Measurements from ENCODE around the gene SLC25A45.
A peak's percentile ranks its signal among the peaks of the same experiment; 100 is the strongest.
"Not testable (repeated sequence)": the region's sequence is repeated elsewhere in the genome, so short reads cannot be mapped to it uniquely, and the experiment has no call there.

Gene SLC25A45

GRCh38 chr11:65362966-65363365, 19.5 kb downstream of the SLC25A45 start:
- DNase-seq (ENCODE audit: low spot score): no peak

GRCh38 chr11:65362320-65362931, 20.0 kb downstream of the SLC25A45 start:
- no peak for DNase-seq (ENCODE audit: low spot score)

GRCh38 chr11:65357856-65358356, 24.5 kb downstream of the SLC25A45 start:
- no peak for DNase-seq (ENCODE audit: low spot score)

GRCh38 chr11:65356394-65356972, 26.0 kb downstream of the SLC25A45 start:
- no peak for DNase-seq (ENCODE audit: low spot score)

DNA sequence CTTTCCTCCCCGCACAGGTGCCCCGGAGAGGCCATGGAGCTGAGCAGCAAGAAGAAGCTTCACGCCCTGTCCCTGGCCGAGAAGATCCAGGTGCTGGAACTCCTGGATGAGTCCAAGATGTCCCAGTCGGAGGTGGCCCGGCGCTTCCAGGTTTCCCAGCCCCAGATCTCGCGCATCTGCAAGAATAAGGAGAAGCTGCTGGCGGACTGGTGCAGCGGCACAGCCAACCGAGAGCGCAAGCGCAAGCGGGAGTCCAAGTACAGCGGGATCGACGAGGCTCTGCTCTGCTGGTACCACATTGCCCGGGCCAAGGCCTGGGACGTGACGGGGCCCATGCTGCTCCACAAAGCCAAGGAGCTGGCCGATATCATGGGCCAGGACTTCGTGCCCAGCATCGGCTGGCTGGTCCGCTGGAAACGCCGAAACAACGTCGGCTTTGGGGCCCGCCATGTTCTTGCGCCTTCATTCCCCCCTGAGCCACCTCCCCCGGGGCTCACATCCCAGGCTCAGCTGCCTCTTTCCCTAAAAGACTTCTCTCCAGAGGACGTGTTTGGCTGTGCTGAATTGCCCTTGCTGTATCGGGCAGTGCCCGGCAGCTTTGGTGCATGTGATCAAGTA, 26.6 kb downstream of the SLC25A45 start:
- peak; percentile 26 for DNase-seq (ENCODE audit: low spot score)

DNA sequence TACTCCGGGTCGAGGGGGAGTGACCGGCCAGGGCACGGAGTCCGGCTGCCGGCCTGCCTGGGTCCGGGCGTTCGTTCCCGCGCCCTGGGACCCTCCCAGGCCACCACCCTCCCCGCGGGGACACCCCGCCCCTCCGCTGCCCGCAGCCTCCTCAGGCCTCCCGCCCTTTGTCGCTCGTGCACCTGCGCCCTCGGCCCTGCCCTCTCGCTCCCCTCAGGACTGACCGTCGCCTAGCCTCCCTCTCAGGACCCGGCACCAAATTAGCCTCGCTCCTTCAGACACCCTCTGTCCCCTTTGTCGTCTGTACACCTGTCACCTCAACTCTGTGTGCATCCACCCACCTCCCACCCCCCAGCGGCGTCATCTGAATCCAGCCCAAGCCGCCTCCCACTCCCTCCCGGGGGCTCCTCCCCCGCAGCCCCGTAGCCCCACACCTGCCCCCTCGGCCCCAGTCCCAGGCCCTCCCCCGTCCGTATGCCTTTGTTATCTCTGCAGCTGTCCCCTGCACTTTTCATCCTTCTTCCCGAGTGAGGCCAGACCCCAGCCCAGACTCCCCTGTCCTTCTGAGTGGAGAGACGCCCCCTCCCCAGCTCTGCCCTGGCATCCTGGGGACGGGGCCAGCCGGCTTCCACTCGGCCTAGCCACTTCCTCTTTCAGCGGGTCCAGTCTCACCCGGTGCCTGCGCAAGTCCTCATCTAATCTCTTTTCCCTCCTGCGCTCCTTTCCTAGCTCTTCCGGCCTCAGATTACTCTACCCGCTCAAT, 27.3 kb downstream of the SLC25A45 start:
- peak; percentile 72 for DNase-seq (ENCODE audit: low spot score)

GRCh38 chr11:65354265-65355012, 28.0 kb downstream of the SLC25A45 start, which contains the start of gene TIGD3:
TIGD3 (plus strand) TSS chr11:65354751; CDS start chr11:65355809, 1,058 bp downstream.
- DNase-seq (ENCODE audit: low spot score): peak; percentile 99

- peak; percentile 49 for DNase-seq (ENCODE audit: low spot score)
Measured at GRCh38 chr11:65353900-65354264, 28.6 kb downstream of the SLC25A45 start.

- no peak for DNase-seq (ENCODE audit: low spot score)
Measured at GRCh38 chr11:65353376-65353775, 29.1 kb downstream of the SLC25A45 start.

- DNase-seq (ENCODE audit: low spot score): no peak
Measured at GRCh38 chr11:65352783-65353182, 29.7 kb downstream of the SLC25A45 start.

GRCh38 chr11:65351511-65351910, 30.9 kb downstream of the SLC25A45 start:
- DNase-seq (ENCODE audit: low spot score): no peak

DNA sequence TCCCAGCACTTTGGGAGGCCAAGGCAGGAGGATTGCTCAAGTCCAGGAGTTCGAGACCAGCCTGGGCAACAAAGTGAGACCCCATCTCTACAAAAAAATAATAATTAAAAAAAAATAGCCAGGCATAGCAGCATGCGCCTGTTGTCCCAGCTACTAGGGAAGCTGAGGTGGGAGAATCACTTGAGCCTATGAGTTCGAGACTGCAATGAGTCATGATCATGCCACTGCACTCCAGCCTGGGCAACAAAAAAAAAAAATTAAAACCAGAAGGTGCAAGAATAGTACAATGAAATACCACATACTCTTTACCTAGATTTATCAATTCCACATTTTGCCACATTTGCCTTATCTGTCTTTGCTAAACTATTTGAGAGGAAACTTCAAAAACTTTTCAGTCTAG, 40.6 kb downstream of the SLC25A45 start:
- no peak for DNase-seq (ENCODE audit: low spot score)

DNA sequence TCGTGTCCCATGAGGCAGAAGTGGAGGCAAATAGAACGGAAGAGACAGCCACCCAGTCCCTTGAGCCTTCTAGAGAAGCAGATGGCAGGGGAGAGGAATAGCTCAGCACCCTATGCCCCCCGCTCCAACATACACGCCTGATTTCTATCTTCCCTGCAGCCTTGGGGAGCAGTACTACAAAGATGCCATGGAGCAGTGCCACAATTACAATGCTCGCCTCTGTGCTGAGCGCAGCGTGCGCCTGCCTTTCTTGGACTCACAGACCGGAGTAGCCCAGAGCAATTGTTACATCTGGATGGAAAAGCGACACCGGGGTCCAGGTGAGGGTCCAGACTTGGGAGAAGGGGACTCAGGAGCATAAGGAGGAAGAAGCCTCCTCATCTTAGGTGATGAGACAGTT, 42.2 kb downstream of the SLC25A45 start:
- no peak for DNase-seq (ENCODE audit: low spot score)

DNA sequence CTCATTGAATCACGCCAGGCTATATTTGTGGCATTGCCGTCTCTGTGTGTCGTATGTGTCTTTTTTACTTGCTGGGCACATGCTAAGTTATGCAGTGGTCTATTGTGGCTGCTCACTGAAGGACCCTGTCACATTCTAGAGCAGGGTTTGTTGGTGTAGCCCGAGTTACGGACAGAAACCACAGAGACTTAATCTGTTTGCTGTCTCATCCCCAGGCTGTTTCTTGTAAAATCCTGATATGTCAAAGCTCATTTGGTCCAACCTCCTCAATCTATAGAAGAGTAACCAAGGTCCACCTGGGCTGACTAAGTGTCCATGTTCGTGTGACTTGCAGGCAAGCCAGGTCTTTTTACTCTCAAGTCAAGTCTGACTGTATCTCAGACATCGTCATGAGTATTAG, 43.8 kb downstream of the SLC25A45 start:
- DNase-seq (ENCODE audit: low spot score): no peak

- DNase-seq (ENCODE audit: low spot score): no peak
Measured at GRCh38 chr11:65334696-65335295, 47.6 kb downstream of the SLC25A45 start.

DNA sequence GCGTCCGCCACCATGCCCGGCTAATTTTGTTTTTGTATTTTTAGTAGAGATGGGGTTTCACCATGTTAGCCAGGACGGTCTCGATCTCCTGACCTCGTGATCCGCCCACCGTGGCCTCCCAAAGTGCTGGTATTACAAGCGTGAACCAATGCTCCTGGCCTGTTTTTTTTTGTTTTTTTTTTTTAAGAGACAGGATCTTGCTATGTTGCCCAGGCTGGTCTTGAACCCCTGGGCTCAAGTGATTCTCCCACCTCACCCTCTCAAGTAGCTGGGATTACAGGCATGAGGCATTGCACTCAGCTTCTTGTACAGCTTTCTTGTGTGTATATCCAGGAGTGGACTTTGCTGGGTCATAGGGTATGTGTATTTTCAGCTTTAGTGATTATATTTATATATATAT, 49.9 kb downstream of the SLC25A45 start:
- DNase-seq (ENCODE audit: low spot score): not testable (repeated sequence)

DNA sequence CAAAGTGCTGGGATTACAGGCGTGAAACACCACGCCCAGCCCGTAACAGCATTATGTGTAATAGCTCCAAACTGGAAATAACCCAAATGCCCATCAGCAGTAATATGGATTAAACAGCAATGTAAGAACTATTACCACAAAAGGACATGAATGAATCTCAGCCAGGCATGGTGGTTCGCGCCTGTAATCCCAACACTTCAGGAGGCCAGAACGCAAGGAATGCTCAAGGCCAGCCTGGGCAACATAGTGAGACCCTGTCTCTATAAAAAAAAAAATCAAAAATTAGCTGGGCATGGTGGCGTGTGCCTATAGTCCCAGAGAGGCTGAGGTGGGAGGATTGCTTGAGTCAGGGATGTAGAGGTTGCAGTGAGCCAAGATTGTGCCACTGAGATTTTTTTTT, 51.9 kb downstream of the SLC25A45 start:
- DNase-seq (ENCODE audit: low spot score): no peak

GRCh38 chr11:65329944-65330403, 52.5 kb downstream of the SLC25A45 start:
- peak; percentile 71 for DNase-seq (ENCODE audit: low spot score)

- no peak for DNase-seq (ENCODE audit: low spot score)
Measured at GRCh38 chr11:65329478-65329877, 53.0 kb downstream of the SLC25A45 start.

DNA sequence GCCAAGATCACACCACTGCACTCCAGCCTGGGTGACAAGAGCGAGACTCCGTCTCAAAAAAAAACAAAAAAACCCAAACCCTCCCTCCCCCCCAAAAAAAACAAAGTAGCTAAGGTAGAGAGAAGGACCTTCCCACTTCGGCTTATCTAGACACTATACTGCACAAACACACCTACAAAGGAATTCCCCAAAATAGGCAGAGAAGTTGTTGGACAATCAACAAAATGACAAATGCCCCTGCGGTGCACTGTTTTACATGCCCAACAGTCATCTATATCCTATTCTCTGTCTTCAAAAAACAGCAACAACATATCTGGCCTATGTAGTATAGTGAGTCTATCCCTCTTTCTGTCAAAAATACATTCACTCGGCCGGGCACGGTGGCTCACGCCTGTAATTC, 55.4 kb downstream of the SLC25A45 start:
- DNase-seq (ENCODE audit: low spot score): no peak

- no peak for DNase-seq (ENCODE audit: low spot score)
Measured at GRCh38 chr11:65325435-65325834, 57.0 kb downstream of the SLC25A45 start.
